GM12892 (cell line): ENCODE results near the gene XPO6.

Source experiments
- POLR2A ChIP-seq: IDR thresholded peaks from 2 replicates; pipeline ENCODE4 v1.6.1; 2011; ENCODE audit warnings: low read depth, low read length, control low read depth
- POLR2AphosphoS5 ChIP-seq: IDR thresholded peaks from 2 replicates; pipeline ENCODE4 v1.6.1; 2011; ENCODE audit warnings: low read depth, low read length, control low read depth
- TAF1 ChIP-seq: IDR thresholded peaks from 2 replicates; pipeline ENCODE4 v1.6.1; 2011; ENCODE audit warnings: low read depth, mild to moderate bottlenecking, control low read depth, low read length, borderline replicate concordance

GRCh38 chr16:28183930-28184329, 27.8 kb downstream of the XPO6 start:
- no peak for TF ChIP-seq POLR2A
- TF ChIP-seq POLR2AphosphoS5, result no peak
- no peak for TF ChIP-seq TAF1
